IMR-90 (cell line): ENCODE results near the gene PLA2G2C.

Experiments
- CEBPB ChIP-seq: IDR thresholded peaks from 2 replicates; pipeline ENCODE4 v1.6.1; 2012; ENCODE audit warnings: low read depth, low read length, improper control_type of control experiment
- CTCF ChIP-seq: conservative IDR thresholded peaks from 2 replicates; pipeline ENCODE4 v1.5.1; 2012; ENCODE audit warnings: mild to moderate bottlenecking, low read depth, low read length, improper control_type of control experiment
- FOS ChIP-seq: fragments of 150-350 bp; IDR thresholded peaks from 2 replicates; pipeline ENCODE4 v1.6.1; 2016; ENCODE audit warnings: low read depth, low read length
- POLR2A ChIP-seq: IDR thresholded peaks from 2 replicates; pipeline ENCODE4 v1.6.1; 2012; ENCODE audit warnings: mild to moderate bottlenecking, low read depth, low read length
- RFX5 ChIP-seq: IDR thresholded peaks from 2 replicates; pipeline ENCODE4 v1.8.0; 2012; ENCODE audit warnings: low read depth, mild to moderate bottlenecking, low read length, moderate library complexity

- TF ChIP-seq CTCF (no peak), RFX5 (no peak), POLR2A (no peak), CEBPB (no peak), FOS (no peak)
These were observed 70.8 kb downstream of the PLA2G2C start for GRCh38 chr1:20115479-20115878.
